CD4-positive, alpha-beta T cell (primary cell): ENCODE data around the gene POLR3G. TPM values are rescaled to one million over a fixed set of nuclear protein-coding genes. Genes with fewer than 3 reads are reported as not detected.

Experiments
- ATAC-seq: fragments of 200-7000 bp; cut with Tn5 transposase; one replicate; pipeline ENCODE4 v1.10.0; 2022; ENCODE audit warnings: mild to moderate bottlenecking; ENCODE audit not compliant: poor library complexity
- CTCF ChIA-PET: fragments of 350-600 bp; sonication (Branson Sonifier 250); formaldehyde crosslinking; loops from one replicate; lab custom pipeline; 2021; ENCODE audit warnings: antibody characterized with exemption, inconsistent platforms; lab: Charles Lee
- POLR2A ChIA-PET: fragments of 350-600 bp; sonication (Branson Sonifier 250); formaldehyde crosslinking; loops from one replicate; lab custom pipeline; 2021; ENCODE audit warnings: antibody characterized with exemption, inconsistent platforms; lab: Charles Lee
- DNase-seq, 14 experiments: peaks; one replicate each; pipeline ENCODE4 v3.0.0-alpha.2; 2013 to 2020; ENCODE audit warnings: mixed read lengths in 2 of 14
- H3K27ac ChIP-seq, 2 donors: one replicate each; pipeline versions ENCODE4 v1.5.1 to v1.7.0; 2013; ENCODE audit warnings: low read length in 2 of 2, low read depth in 1 of 2, mild to moderate bottlenecking in 1 of 2
- H3K27me3 ChIP-seq, 2 experiments: 1 replicate in 1 of 2; 2 replicates in 1 of 2; pipeline versions ENCODE4 v1.6.1 to v1.7.0; 2013; ENCODE audit warnings: low read length in 2 of 2, control low read depth in 1 of 2, mild to moderate bottlenecking in 1 of 2, moderate library complexity in 1 of 2; ENCODE audit not compliant: insufficient read depth in 2 of 2, control insufficient read depth in 1 of 2
- H3K36me3 ChIP-seq: one replicate; pipeline ENCODE4 v1.6.1; 2013; ENCODE audit warnings: low read length, control low read depth; ENCODE audit not compliant: insufficient read depth
- H3K4me1 ChIP-seq: one replicate; pipeline ENCODE4 v1.6.1; 2013; ENCODE audit warnings: low read length, control low read depth; ENCODE audit not compliant: insufficient read depth
- H3K4me3 ChIP-seq: one replicate; pipeline ENCODE4 v1.5.1; 2013; ENCODE audit warnings: mild to moderate bottlenecking, low read length, moderate library complexity
- H3K9me3 ChIP-seq, 2 experiments: 1 replicate in 1 of 2; 2 replicates in 1 of 2; pipeline versions ENCODE4 v1.6.1 to v1.7.0; 2013; ENCODE audit warnings: low read length in 2 of 2, mild to moderate bottlenecking in 2 of 2, control low read depth in 1 of 2, moderate library complexity in 1 of 2; ENCODE audit not compliant: control insufficient read depth in 1 of 2, insufficient read depth in 1 of 2
- H3K27ac Mint-ChIP-seq: one replicate; pipeline ENCODE4 v1.8.0; 2020; ENCODE audit warnings: mixed read lengths
- H3K27me3 Mint-ChIP-seq: one replicate; pipeline ENCODE4 v1.8.0; 2021; ENCODE audit warnings: mixed read lengths
- H3K36me3 Mint-ChIP-seq: one replicate; pipeline ENCODE4 v1.8.0; 2021; ENCODE audit warnings: low read depth, mixed read lengths
- H3K4me1 Mint-ChIP-seq: one replicate; pipeline ENCODE4 v1.8.0; 2021; ENCODE audit warnings: low read depth, mixed read lengths
- H3K4me3 Mint-ChIP-seq: one replicate; pipeline ENCODE4 v1.8.0; 2020; ENCODE audit warnings: mild to moderate bottlenecking, mixed read lengths
- H3K9me3 Mint-ChIP-seq: one replicate; pipeline ENCODE4 v1.8.0; 2020; ENCODE audit warnings: mixed read lengths
- CTCF ChIP-seq: fragments of 200-600 bp; IDR thresholded peaks from one replicate; pipeline ENCODE4 v1.8.0; 2022; ENCODE audit warnings: antibody characterized with exemption, mild to moderate bottlenecking
- intact Hi-C, 2 experiments: fragments of 100-400 bp; cut with DNase I in 1 of 2; cut with micrococcal nuclease in 1 of 2; formaldehyde crosslinking; loops; one replicate each; pipeline versions ENCODE4 v1.15.1 to v1.9.0; 2023 to 2025; cut with DNase I, micrococcal nuclease
- total RNA-seq, 174 experiments: library from RNA in 2 of 174; stranded (reverse) in 2 of 174; gene quantifications; one replicate each; pipeline ENCODE4 v1.2.3 and lab custom pipeline; 2021 to 2026

POLR3G gene
- total RNA-seq, 2 experiments from 2014 or later = 0.80 to 2.3 TPM

- Mint-ChIP-seq H3K27me3 (peaks cover 15% of the 10 kb centered on the region), H3K27ac (peak overlapping the region; percentile 93), H3K4me3 (peak overlapping the region; percentile 99), H3K4me1 (peaks cover 37% of the 10 kb centered on the region), H3K36me3 (peaks cover 43% of the 10 kb centered on the region), H3K9me3 (no peaks in the 10 kb centered on the region)
- ATAC-seq (peak; percentile 35), DNase-seq (peak in 4 of 14 experiments; percentile 42 to 75 (median 59))
- POLR2A ChIA-PET = interaction anchor here (2.0 to 3.7 kb wide), 5 partner anchors 53 to 854 kb away, joined by 7 to 57 read pairs (median 17); partner anchors contain the start of genes ARRDC3, CETN3, MBLAC2 and POLR3G
- TF ChIP-seq CTCF = no peak
- Histone ChIP-seq H3K9me3 (no peaks in the 10 kb centered on the region), H3K4me1 (peaks cover 12% of the 10 kb centered on the region), H3K27ac (peak overlapping the region; percentile 94 to 95), H3K4me3 (peak overlapping the region; percentile 95), H3K36me3 (peaks cover 10% of the 10 kb centered on the region), H3K27me3 (peaks cover 2 to 10% of the 10 kb centered on the region in 2 experiments)
- intact Hi-C loops = loop anchor here (1.0 to 5.0 kb wide), 5 partner anchors 53 to 854 kb away; partner anchors contain the start of genes ARRDC3 (in 2 of the 2), CETN3 (in 1 of the 2), MBLAC2 (in 1 of the 2) and POLR3G (in 1 of the 2)
- CTCF ChIA-PET = interaction anchor here (1.0 to 2.3 kb wide), 4 partner anchors 54 to 118 kb away, joined by 4 to 10 read pairs (median 6); partner anchors contain the start of genes CETN3, MBLAC2 and POLR3G
Measured at GRCh38 chr5:90528601-90529193, 54.0 kb downstream of the POLR3G start.

GRCh38 chr5:90529194-90529938 is 54.7 kb downstream of the POLR3G start, which contains the start of gene LYSMD3:
LYSMD3 (minus strand) TSS chr5:90529584; CDS start chr5:90525289, 4,295 bp downstream.
- H3K4me1 ChIP-seq = peaks cover 12% of the 10 kb centered on the region
- H3K9me3 ChIP-seq = no peaks in the 10 kb centered on the region
- intact Hi-C loops = loop anchor here (1.0 to 5.0 kb wide), 5 partner anchors 54 to 853 kb away; partner anchors contain the start of genes ARRDC3 (in 2 of the 2), CETN3 (in 1 of the 2), MBLAC2 (in 1 of the 2) and POLR3G (in 1 of the 2)
- Mint-ChIP-seq H3K36me3 (peaks cover 37% of the 10 kb centered on the region), H3K4me1 (peaks cover 33% of the 10 kb centered on the region), H3K9me3 (no peaks in the 10 kb centered on the region), H3K27me3 (peaks cover 21% of the 10 kb centered on the region), H3K4me3 (peak within 1 kb of the TSS; percentile 99), H3K27ac (peak within 1 kb of the TSS; percentile 93)
- POLR2A ChIA-PET = interaction anchor here (0.7 to 3.7 kb wide), 8 partner anchors 54 to 856 kb away, joined by 3 to 57 read pairs (median 12); partner anchors contain the start of genes ARRDC3, CETN3, MBLAC2 and POLR3G
- peak; percentile 87 for ATAC-seq
- H3K27me3 ChIP-seq = peaks cover 7 to 17% of the 10 kb centered on the region in 2 experiments
- H3K4me3 ChIP-seq = peak within 1 kb of the TSS; percentile 95
- no peak for TF ChIP-seq CTCF
- CTCF ChIA-PET = interaction anchor here (0.8 to 2.3 kb wide), 6 partner anchors 39 to 1800 kb away, joined by 3 to 10 read pairs (median 4); partner anchors contain the start of genes CETN3, MBLAC2 and POLR3G
- H3K36me3 ChIP-seq = peaks cover 7% of the 10 kb centered on the region
- peak; percentile 95 to 99 (median 97) for DNase-seq
- peak within 1 kb of the TSS; percentile 94 to 95 for H3K27ac ChIP-seq
